ENCODE results near the gene ACTA2. TPM values are rescaled to one million over a fixed set of nuclear protein-coding genes. Genes with fewer than 3 reads are reported as not detected.
A peak's percentile ranks its signal among the peaks of the same experiment; 100 is the strongest.

The ACTA2 gene
- total and polyA plus RNA-seq, 9 donors: 209 to 308 (median 267) TPM

DNA sequence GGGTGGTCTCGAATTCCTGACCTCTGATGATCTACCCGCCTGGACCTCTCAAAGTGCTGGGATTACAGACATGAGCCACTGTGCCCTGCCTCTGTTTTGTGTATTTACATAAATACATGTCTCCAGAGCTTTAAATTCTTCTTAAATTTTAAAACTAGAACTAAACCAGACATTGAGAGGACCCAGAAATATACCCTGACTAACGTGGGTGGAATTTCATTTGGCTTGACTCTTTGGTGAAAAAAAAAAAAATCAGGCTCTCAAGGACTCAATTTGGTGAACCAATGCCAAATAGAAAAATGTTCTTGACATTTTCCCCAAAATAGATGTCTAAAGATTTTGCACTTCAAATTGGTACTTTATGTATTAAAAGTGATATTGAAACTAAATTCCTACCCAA is 21.4 kb upstream of the ACTA2 start:
- H3K4me1 ChIP-seq (ENCODE audit: control insufficient read depth, insufficient read depth, low read length): peaks cover 5% of the 10 kb centered on the region
- no peak for DNase-seq
- no peak overlapping the region for H3K4me3 ChIP-seq (ENCODE audit: low read length)
- no peaks in the 10 kb centered on the region for H3K9me3 ChIP-seq (replicated peaks; ENCODE audit: control insufficient read depth, low read depth, low read length)
- no peak overlapping the region for H3K27ac ChIP-seq (ENCODE audit: low read length)
- H3K27me3 ChIP-seq (ENCODE audit: control insufficient read depth, insufficient read depth, low read length): no peaks in the 10 kb centered on the region
- H3K36me3 ChIP-seq (ENCODE audit: control insufficient read depth, insufficient read depth, low read length): no peaks in the 10 kb centered on the region
- WGBS (ENCODE audit: insufficient coverage): no CpG with 5 or more reads among the region's 3 CpGs

- no peaks in the 10 kb centered on the region for H3K27me3 ChIP-seq (ENCODE audit: control insufficient read depth, insufficient read depth, low read length)
- H3K4me1 ChIP-seq (ENCODE audit: control insufficient read depth, insufficient read depth, low read length): peaks cover 10% of the 10 kb centered on the region
- H3K9me3 ChIP-seq (replicated peaks; ENCODE audit: control insufficient read depth, low read depth, low read length): no peaks in the 10 kb centered on the region
- peak; percentile 47 for DNase-seq
- peak overlapping the region; percentile 10 for H3K27ac ChIP-seq (ENCODE audit: low read length)
- no peak overlapping the region for H3K4me3 ChIP-seq (ENCODE audit: low read length)
- WGBS (ENCODE audit: insufficient coverage): no CpG with 5 or more reads among the region's 5 CpGs
- H3K36me3 ChIP-seq (ENCODE audit: control insufficient read depth, insufficient read depth, low read length): no peaks in the 10 kb centered on the region
Observed at GRCh38 chr10:88971221-88972061, 18.9 kb upstream of the ACTA2 start.

DNA sequence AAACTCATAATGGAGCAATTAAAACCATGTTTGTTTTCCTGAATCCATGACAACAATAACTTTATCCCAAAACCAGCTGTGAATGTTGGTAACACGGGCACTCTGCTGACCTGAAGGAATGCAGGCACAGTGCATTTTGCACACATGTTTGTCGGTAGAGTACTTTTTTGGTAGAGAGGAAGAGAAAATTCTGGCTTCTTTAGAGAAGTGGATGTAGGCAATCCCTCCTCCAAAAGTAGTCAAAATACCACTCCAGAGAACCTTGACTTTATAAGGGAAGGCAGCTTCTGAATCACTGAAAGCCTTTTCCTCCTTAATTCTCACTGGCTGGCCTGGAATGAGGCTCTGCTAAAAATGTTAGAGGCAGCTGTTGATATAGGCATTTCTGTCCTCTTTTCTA is 15.8 kb upstream of the ACTA2 start:
- Histone ChIP-seq H3K27me3 (ENCODE audit: control insufficient read depth, insufficient read depth, low read length) (no peaks in the 10 kb centered on the region), H3K9me3 (replicated peaks; ENCODE audit: control insufficient read depth, low read depth, low read length) (no peaks in the 10 kb centered on the region), H3K36me3 (ENCODE audit: control insufficient read depth, insufficient read depth, low read length) (no peaks in the 10 kb centered on the region), H3K27ac (ENCODE audit: low read length) (peak overlapping the region; percentile 47), H3K4me3 (ENCODE audit: low read length) (no peak overlapping the region), H3K4me1 (ENCODE audit: control insufficient read depth, insufficient read depth, low read length) (peaks cover 11% of the 10 kb centered on the region)
- no CpG with 5 or more reads among the region's 2 CpGs for WGBS (ENCODE audit: insufficient coverage)
- DNase-seq: peak; percentile 60

DNA sequence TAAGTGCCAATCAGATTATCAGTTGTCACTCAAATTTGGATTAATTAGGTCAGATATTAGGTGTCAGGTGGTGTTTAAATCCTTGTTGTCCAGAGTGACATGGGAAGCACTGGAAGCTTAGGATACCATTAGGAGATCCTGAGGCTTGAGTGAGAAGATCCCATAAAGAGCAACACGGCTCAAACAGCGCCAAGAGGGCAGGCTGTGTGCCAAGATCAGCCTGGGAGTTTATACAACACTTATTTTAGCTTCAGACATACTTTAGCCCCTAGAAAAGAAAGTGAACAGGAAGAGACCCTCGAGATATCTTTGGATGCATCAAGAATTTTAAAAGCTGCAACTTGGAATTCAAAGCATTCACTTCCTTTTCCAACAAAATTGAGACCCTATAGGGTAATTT is 14.2 kb upstream of the ACTA2 start:
- Histone ChIP-seq H3K4me1 (ENCODE audit: control insufficient read depth, insufficient read depth, low read length) (peaks cover 11% of the 10 kb centered on the region), H3K4me3 (ENCODE audit: low read length) (no peak overlapping the region), H3K36me3 (ENCODE audit: control insufficient read depth, insufficient read depth, low read length) (no peaks in the 10 kb centered on the region), H3K27me3 (ENCODE audit: control insufficient read depth, insufficient read depth, low read length) (no peaks in the 10 kb centered on the region), H3K9me3 (replicated peaks; ENCODE audit: control insufficient read depth, low read depth, low read length) (no peaks in the 10 kb centered on the region), H3K27ac (ENCODE audit: low read length) (no peak overlapping the region)
- 8% methylated on average over 2 of the region's 3 CpGs for WGBS (ENCODE audit: insufficient coverage)
- DNase-seq: peak; percentile 61

DNA sequence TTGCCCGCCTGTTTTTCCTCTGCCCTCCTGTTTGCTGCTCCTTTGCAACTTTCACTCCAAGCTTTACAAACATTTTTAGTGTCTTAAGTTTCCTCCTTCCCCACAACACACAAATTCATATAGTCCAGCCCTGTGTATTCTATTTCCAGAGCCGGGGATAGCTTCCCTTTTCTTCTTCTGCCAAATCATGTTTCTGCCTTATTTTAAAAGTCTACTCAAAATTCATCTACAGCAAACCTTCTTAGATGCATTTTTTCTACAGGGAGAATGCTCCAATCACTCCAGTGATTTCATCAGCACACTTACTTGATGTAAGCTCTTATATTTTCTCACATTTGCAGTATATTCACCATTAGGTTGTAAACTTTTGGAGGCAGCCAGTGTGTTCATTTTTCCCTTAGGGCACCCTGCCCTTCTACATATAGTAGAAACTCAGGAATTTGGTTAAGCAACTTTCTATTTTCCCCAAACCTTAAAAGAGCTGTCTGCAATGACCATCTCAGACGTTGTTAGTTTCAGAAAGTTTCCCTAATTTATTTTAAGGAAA is 12.4 kb upstream of the ACTA2 start:
- peak; percentile 54 for DNase-seq
- H3K4me3 ChIP-seq (ENCODE audit: low read length): no peak overlapping the region
- H3K9me3 ChIP-seq (replicated peaks; ENCODE audit: control insufficient read depth, low read depth, low read length): no peaks in the 10 kb centered on the region
- H3K27ac ChIP-seq (ENCODE audit: low read length): peak overlapping the region; percentile 26
- H3K27me3 ChIP-seq (ENCODE audit: control insufficient read depth, insufficient read depth, low read length): no peaks in the 10 kb centered on the region
- no peaks in the 10 kb centered on the region for H3K36me3 ChIP-seq (ENCODE audit: control insufficient read depth, insufficient read depth, low read length)
- H3K4me1 ChIP-seq (ENCODE audit: control insufficient read depth, insufficient read depth, low read length): peaks cover 11% of the 10 kb centered on the region
- 32% methylated on average over 2 of the region's 3 CpGs for WGBS (ENCODE audit: insufficient coverage)

DNA sequence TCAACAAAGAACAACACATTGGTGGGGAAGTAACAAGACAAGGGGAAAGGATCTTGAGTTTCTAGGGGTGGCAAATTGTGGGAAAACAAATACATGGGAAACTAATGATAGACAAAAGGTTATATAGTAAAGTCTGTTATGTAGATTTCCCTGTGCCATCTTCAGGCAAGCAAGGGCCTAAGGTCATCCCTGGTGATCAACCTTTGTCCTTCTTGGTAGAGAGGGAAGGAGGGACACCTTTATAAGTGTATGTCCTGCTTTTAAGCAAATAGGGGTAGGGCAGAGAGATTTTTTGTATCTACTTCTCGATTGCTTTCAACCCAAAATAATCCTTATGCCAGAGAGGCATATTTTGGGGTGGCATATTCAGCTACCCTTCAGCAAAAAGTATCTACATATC is 11.8 kb upstream of the ACTA2 start:
- no peak for DNase-seq
- H3K4me3 ChIP-seq (ENCODE audit: low read length): no peak overlapping the region
- H3K9me3 ChIP-seq (replicated peaks; ENCODE audit: control insufficient read depth, low read depth, low read length): no peaks in the 10 kb centered on the region
- H3K4me1 ChIP-seq (ENCODE audit: control insufficient read depth, insufficient read depth, low read length): peaks cover 11% of the 10 kb centered on the region
- H3K36me3 ChIP-seq (ENCODE audit: control insufficient read depth, insufficient read depth, low read length): no peaks in the 10 kb centered on the region
- no peaks in the 10 kb centered on the region for H3K27me3 ChIP-seq (ENCODE audit: control insufficient read depth, insufficient read depth, low read length)
- WGBS (ENCODE audit: insufficient coverage): no CpG with 5 or more reads among the region's 1 CpG
- peak overlapping the region; percentile 26 for H3K27ac ChIP-seq (ENCODE audit: low read length)

DNA sequence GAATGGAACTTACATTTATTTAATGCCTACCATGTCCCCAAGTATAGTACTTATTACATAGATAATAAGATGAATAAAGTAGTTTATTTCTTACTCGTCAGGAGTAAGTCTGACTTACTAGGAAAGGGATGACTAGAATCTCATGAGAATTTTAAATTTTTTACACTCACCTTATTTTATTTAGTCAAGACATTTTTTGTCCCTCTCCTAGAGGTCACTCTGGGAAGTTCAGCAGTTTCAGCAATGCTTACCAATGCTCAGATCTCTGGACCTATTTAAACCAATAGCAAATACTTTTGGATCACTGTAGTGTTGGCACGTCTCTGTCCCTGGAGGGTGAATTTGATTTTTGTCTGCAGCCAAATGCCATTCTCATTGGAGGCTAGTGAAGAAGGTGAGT is 10.7 kb upstream of the ACTA2 start:
- Histone ChIP-seq H3K4me1 (ENCODE audit: control insufficient read depth, insufficient read depth, low read length) (peaks cover 8% of the 10 kb centered on the region), H3K9me3 (replicated peaks; ENCODE audit: control insufficient read depth, low read depth, low read length) (no peaks in the 10 kb centered on the region), H3K27ac (ENCODE audit: low read length) (no peak overlapping the region), H3K4me3 (ENCODE audit: low read length) (no peak overlapping the region), H3K27me3 (ENCODE audit: control insufficient read depth, insufficient read depth, low read length) (no peaks in the 10 kb centered on the region), H3K36me3 (ENCODE audit: control insufficient read depth, insufficient read depth, low read length) (no peaks in the 10 kb centered on the region)
- no peak for DNase-seq
- no CpG with 5 or more reads among the region's 2 CpGs for WGBS (ENCODE audit: insufficient coverage)

- Histone ChIP-seq H3K4me3 (ENCODE audit: low read length) (no peak overlapping the region), H3K27ac (ENCODE audit: low read length) (no peak overlapping the region), H3K36me3 (ENCODE audit: control insufficient read depth, insufficient read depth, low read length) (no peaks in the 10 kb centered on the region), H3K4me1 (ENCODE audit: control insufficient read depth, insufficient read depth, low read length) (peaks cover 7% of the 10 kb centered on the region), H3K9me3 (replicated peaks; ENCODE audit: control insufficient read depth, low read depth, low read length) (no peaks in the 10 kb centered on the region), H3K27me3 (ENCODE audit: control insufficient read depth, insufficient read depth, low read length) (no peaks in the 10 kb centered on the region)
- WGBS (ENCODE audit: insufficient coverage): no CpG with 5 or more reads among the region's 2 CpGs
- no peak for DNase-seq
Observed at GRCh38 chr10:88962336-88962735, 9.8 kb upstream of the ACTA2 start.

DNA sequence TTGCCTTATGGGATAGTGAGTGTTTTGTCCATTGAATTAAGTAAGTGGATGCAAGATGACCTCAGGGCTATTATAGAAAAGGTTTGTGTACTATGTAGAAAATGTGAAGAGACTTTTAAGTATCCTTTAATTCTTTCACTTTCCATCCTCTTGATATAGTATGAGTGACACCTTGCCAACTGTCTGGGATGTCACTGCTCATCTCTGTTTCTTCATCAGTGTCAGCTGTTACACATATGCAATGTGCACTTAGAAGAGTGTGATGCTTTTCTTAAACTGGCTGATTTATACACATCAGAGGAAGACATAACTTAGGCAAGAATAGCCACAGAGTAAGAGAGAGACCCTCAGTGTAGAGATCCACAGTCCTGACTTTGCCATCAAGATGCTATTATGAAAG is 8.7 kb upstream of the ACTA2 start:
- no peak overlapping the region for H3K27ac ChIP-seq (ENCODE audit: low read length)
- no peaks in the 10 kb centered on the region for H3K27me3 ChIP-seq (ENCODE audit: control insufficient read depth, insufficient read depth, low read length)
- DNase-seq: no peak
- no peaks in the 10 kb centered on the region for H3K9me3 ChIP-seq (replicated peaks; ENCODE audit: control insufficient read depth, low read depth, low read length)
- H3K4me3 ChIP-seq (ENCODE audit: low read length): no peak overlapping the region
- H3K36me3 ChIP-seq (ENCODE audit: control insufficient read depth, insufficient read depth, low read length): no peaks in the 10 kb centered on the region
- H3K4me1 ChIP-seq (ENCODE audit: control insufficient read depth, insufficient read depth, low read length): peaks cover 5% of the 10 kb centered on the region

DNA sequence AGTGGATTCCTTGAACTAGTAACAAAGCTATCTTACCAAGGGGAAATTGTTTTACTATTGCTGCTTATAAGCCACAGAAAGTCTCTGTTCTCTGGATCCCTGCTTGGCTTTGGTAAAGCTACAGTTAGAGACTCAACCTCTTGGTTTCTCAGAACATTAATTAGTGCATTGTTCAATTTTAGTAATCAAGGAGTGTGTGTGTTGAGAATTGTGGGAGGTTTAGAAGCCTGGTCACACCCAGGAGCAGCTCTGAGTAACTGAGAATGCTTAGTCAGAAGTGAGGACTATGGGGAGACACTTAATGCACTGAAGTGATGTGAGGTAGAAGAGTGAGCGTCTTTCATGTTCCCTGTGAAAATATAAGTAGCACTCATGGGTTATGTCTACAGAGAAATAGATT is 8.2 kb upstream of the ACTA2 start:
- Histone ChIP-seq H3K9me3 (replicated peaks; ENCODE audit: control insufficient read depth, low read depth, low read length) (no peaks in the 10 kb centered on the region), H3K27ac (ENCODE audit: low read length) (no peak overlapping the region), H3K36me3 (ENCODE audit: control insufficient read depth, insufficient read depth, low read length) (no peaks in the 10 kb centered on the region), H3K27me3 (ENCODE audit: control insufficient read depth, insufficient read depth, low read length) (no peaks in the 10 kb centered on the region), H3K4me1 (ENCODE audit: control insufficient read depth, insufficient read depth, low read length) (peaks cover 5% of the 10 kb centered on the region), H3K4me3 (ENCODE audit: low read length) (no peak overlapping the region)
- WGBS (ENCODE audit: insufficient coverage): no CpG with 5 or more reads among the region's 1 CpG
- DNase-seq: no peak

Data from muscle of leg (tissue), 11 donors.